NCI-H460 (cell line): ENCODE measurements around the gene PLBD2. TPM values are rescaled to one million over a fixed set of nuclear protein-coding genes. Genes with fewer than 3 reads are reported as not detected.

Experiments used
- DNase-seq: peaks from one replicate; pipeline ENCODE4 v3.0.0-alpha.2; 2016; ENCODE audit warnings: low read depth; ENCODE audit errors: extremely low read depth
- total RNA-seq: library from RNA; depleted of rRNA; stranded (reverse); fragments of >200 nt; shearing (Covaris generic); gene quantifications from 2 replicates; pipeline ENCODE4 v1.2.3, GENCODE V29; 2014

The PLBD2 gene
- total RNA-seq, 1 experiment from 2014 or later: 13.0 TPM

DNA sequence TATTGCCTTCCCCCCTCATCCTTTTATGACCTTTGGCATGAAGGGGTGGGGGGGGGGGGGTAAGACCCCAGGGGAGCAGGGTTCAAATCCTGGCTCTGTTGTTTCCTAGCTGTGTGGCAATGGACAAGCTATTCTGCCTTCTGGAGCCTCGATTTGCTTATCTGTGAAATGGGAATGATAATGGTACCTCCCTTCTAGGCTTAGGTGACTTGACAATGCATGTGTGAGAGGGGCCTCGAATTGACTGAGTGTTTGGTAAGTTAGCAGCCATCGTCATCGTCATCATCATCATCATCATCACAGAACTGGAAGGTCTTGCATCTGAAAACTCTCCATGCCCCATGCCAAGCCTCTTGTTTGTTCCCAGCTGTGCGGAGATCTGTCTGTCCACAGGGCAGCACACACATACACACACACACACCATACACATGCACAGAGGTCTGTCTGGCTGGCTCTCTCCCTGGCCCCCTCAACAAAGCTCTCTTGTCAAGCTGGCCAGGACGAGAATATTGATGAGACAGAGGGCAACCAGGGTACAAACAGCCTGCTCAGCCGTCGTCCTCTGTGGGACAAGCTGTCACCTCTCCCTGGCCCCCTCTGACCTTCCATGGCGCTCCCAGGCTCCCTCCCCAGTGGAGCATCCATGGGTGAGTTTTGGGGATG is 51.2 kb downstream of the PLBD2 start:
- DNase-seq: no peak

DNA sequence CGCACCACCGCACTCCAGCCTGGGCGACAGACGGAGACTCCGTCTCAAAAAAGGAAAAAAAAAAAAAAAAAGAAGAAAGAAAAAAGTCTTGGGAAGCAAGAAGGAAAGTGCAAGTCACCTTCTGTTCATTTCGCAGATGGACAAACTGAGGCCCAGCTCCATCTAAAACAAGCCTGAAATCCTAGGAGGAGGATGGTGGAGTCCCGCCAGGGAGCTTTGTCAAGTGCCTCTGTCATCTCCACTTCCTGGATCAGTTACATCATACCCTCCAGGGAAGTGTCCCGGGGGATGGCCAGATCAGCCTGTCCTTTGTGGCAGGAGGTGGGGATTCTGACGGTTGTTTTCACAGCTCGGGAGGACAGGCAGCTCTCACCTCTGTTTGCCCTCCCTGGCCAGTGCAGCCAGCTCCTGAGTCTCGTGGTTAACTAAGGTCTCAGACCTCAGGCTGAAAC is 55.1 kb downstream of the PLBD2 start:
- peak; percentile 25 for DNase-seq

DNA sequence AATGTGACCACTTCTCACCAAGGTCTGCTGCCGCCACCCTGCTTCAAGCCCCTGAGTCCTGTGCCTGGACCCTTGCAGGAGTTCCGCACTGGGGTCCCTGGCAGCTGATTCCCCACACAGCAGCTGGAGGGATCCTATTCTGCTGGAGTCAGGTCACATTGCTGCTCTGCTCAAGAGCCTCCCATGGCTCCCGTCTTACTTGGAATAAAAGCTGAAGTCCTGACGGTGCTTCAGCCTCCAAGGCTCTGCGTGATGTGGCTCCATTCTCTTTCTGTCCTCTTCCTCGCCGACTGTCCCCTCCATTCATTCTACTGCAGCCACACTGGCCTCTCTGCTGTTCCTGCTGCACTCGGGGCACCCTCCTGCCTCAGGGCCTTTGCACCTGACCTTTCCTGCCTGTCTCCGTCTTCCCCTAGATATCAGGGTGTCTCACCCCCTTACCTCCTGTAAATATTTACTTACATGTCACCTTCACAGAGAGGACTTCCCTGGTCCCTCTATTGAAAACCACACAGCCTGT is 56.2 kb downstream of the PLBD2 start:
- no peak for DNase-seq

DNA sequence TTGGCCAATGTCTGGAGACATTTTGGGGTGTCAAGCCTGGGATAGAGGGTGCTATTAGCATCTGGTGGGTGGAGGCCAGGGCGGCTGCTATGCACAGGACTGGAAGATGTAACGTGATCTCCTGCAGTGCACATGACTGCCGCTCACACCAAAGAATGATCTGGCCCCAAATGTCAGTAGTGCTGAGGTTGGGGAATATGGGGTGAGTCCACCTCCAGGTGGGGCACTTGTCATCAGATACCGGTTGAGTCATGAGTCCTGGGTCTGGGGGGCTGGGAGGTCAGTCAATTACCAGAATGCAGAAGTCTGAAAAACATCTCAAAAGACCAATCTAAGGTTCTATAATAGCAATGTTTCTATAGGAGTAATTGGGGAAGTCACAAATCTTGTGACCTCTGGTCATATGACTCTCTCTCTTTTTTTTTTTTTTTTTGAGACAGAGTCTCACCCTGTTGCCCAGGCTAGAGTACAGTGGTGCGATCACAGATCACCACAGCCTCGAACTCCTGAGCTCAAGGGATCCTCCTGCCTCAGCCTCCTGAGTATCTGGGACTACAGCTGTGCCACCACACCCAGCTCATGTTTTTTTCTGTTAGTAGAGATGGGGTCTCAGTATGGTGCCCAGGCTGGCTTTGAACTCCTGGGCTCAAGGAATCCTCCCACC is 57.8 kb downstream of the PLBD2 start:
- DNase-seq: no peak

DNA sequence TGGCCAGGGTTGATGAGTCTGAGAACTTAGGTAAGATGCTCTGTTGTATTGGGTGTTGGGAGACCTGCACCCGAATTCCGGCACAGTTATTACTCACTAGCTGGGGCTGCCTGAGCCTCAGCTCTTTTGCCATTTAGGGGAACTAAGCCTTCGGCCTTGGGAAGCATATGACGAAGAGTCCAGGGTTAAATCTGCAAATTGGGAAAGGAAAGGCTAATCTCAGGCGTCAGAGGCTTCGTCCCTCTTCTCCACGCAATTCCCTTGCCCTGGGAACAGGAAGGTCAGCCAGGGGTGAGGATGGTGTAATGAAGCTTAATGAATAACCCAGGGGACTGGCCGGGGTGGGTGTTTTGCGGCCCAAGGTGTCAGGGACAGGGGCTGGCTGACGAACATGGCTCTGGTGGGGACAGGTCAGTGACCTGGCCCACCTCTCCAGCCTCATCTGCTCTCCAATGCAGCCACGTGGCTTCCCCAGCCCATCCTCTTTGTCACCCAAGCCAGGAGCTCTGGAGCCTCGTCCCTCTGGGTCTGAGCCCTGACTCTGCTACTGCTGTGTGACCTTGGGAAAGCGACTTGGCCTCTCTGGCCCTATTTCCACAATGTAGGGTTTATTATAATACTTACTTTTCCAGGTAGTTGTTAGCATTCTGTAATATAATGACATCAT is 60.0 kb downstream of the PLBD2 start:
- no peak for DNase-seq

DNA sequence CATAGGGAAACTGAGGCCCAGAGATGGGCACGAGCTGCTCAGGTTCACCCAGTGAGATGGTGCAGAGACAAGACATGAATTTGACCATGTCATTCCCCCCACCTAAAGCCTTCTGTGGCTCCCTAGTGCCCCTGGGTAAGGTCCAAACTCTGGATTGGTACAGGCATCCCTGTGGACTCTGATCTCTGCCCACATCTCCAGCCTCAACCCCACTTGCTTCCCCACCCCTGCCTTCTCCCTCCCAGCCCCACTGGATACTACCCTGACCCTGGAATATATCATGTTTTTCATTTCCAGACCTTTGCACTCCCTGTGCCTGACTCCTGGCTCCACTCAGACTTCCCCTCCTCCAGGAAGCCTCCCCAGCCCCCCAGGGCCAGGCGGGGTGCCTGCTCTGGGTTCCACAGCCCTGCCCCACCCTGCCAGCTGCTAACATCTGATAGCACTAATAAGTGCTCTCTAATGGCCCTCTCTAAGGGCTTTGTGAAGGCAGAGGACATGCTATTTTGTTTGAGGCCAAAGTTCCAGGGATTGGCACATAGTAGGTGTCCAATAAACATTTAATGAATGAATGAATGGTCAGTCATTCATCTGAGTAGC is 62.7 kb downstream of the PLBD2 start:
- no peak for DNase-seq

DNA sequence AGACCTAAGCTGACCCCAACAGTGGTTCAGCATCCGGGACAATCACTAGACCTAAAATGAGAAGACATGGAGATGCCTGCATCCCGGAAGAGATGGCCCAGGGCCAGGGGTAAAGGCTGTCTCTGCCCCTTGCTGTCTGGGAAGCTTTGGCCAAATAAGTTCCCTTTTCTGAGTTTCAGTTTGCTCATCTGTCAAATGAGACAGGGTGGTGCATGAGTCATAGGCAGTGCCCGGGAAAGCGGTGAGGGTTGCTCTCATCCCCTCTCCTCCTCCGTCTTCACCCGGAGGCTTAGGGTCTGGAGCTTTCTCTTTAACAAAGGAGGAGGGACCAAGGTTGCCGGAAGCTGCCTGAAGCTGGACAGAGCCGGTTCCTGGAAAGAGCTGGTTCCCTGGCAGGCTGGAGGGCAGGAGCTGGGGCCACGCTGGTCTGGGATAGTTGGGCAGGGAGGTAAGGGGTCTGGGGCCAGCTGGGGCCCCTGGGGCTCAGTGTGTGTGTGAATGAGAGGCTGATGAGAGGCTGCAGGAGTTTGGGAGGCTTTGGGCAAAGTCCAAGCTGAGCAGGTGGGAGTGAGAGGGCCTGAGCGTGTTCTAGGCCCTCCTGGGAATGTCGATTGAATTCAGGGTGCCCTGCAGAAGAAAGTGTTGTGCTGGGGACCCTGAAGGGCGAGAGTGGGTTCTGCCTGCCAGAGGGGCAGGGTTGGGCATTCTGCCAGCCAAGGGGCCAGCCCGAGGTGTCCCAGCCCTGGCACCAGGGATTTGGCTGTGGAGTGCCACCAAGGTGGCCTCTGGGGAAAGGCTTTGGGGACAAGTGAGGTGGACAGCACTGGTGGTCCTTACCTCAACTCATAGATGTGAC is 63.9 kb downstream of the PLBD2 start, which contains the start of gene SDSL:
Gene SDSL (plus strand): TSS at position 351 of the 856 bp plus-strand sequence. CDS start 5,603 bp downstream, outside the sequence.
- DNase-seq: peak; percentile 43

DNA sequence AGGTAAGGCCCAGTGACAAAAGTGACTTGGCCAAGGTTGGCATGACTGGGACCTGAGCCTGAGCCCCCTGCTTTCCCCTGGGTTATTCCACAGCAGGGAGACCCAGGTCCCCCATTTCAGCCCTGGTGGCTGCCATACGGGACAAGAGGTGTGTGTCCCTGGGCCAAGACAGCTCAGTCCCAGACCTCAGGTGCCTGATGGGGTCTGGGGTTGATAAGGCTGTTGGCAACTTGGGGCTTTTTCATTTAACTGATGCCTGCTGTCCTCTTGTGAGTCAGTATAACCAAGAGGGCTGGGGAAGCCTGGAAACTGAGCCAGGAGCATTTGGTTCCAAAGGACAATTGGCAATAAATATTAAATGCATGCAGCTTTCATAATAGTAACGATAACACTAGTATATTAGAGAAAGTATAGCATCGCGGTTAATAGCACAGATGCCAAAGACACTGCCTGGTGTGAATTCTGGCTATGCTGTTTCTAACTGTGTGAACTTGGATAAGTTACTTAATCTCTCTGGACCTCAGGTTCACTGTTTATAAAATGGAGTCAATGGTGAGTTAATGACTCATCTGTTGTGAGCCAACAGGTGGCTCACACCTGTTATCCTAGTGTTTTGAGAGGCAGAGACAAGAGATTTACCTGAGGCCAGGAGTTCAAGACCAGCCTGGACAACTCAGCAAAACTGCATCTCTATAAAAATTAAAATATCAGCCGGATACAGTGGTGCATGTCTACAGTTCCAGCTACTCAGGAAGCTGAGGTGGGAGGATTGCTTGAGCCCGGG is 64.7 kb downstream of the PLBD2 start:
- DNase-seq: no peak

DNA sequence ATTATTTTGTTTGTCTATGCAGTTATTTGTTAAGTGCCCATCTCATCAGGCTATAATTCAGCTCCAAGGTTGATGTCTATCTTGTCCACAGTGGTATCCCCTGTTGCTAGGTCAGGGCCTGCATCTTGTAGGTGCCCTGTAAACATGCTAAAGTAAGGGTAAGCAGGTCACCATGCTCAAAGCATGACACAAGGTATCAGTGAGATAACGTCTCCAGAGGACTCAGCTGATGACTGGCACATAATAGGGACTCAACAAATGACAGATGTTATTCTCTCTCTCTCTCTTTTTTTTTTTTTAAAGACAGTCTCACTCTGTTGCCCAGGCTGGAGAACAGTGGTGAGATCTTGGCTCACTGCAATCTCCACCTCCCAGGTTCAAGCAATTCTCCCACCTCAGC is 66.1 kb downstream of the PLBD2 start:
- DNase-seq: no peak

DNA sequence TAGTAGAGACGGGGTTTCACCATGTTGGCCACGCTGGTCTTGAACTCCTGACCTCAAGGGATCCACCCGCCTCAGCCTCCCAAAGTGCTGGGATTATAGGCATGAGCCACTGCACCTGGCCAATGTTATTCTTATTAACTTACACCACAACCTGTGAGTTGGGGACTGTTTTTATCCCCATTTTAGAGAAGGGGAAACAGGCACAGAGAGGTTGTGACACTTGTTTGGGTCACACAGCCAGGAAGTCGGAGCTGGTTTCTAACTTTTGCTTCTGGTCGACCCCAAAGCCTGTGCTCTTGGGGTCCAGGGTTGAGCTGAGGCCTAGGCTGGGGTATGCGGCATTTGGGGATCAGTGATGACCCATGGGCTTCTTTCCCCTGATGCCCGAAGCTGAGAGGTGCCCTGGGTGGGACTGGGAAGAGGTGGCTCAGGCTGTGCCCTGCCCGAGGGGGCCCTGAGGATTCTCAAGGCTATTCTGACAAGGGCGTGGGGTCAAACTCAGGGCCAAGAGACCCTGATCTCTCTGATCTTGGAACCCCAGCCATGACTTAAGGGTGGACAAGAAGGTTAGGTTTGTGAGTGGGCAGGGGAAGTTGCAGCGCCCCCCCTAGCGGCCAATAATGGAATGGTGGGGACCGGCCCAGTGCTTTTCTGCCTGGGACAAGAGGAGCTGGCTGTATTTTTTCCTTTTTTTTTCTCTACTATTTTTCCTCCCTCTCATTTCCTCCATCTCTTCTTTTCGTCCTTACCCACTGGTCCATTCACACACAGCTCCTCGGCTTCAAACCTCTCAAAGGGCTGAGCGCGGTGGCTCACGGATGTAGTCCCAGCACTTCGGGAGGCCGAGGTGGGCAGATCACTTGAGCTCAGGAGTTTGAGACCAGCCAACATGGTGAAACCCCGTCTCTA is 66.8 kb downstream of the PLBD2 start:
- DNase-seq: peak; percentile 37

DNA sequence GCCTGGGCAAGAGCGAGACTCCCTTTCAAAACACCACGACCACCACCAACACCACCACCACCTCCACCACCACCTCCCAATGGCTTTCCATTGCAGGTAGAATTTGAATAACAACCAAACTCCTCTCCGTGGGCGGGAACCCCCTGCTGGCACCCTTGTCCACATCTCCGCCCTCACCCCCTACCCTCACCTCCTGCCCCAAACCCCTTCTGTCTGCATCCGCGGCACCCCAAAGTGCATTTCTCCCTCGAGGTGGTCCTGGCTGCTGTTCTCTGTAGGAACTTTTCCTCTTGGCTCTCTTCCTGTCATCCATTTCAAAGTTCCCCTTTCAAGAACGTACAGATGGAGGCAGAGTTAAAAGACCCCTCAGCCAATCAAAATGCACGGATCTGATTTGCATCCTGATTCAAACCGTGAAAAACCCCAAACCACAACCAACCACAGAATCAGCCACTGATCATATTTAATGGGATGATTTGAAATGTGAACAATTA is 67.6 kb downstream of the PLBD2 start:
- no peak for DNase-seq

DNA sequence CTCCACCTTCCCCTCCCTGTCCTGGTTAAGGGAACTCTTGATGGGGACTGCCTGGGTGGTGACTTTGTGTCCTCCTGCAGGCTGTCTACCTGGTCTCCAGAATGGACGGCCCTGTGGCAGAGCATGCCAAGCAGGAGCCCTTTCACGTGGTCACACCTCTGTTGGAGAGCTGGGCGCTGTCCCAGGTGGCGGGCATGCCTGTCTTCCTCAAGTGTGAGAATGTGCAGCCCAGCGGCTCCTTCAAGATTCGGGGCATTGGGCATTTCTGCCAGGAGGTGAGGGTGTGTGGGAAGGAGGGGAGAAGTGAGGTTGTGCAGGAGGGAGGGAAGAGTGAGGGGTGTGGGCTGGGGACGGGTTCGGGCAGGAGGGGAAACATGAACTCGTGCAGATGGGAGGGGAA is 69.5 kb downstream of the PLBD2 start:
- no peak for DNase-seq

DNA sequence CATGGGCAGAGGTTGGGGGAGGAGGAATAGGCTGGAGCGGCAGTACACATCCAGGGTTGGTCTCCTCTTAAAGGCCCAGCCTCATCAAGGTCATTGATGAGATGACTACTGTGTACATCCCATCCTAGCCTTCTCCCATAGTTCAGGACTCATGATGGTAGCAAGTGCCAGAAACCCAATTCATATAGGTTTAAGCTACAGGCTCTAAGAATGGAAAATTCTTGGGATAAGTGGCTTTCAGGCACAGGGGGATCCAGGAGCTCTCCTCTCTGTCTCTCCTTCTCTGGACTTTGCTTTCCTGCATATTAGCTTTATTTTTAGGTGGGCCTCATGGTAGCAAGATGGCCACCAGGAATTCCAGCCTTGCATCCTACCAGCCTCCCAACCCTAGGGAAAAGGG is 70.1 kb downstream of the PLBD2 start:
- no peak for DNase-seq

DNA sequence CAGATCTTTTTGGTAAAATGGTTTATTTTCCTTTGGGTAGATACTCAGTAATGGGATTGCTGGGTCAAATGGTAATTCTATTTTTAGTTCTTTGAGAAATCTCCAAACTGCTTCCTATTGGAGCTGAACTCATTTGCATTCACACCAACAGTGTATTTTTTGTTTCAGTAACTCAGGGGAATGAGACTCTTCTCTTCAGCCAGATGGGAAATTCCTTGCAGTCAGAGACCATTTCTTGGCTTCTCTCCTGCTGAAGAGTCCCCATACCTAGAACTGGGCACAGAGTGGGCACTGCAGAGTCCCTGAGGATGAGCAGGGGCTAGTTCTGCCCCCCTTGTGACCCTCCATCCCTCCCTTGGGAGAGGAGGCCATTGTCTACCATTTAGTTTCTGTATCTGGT is 74.6 kb downstream of the PLBD2 start:
- no peak for DNase-seq

DNA sequence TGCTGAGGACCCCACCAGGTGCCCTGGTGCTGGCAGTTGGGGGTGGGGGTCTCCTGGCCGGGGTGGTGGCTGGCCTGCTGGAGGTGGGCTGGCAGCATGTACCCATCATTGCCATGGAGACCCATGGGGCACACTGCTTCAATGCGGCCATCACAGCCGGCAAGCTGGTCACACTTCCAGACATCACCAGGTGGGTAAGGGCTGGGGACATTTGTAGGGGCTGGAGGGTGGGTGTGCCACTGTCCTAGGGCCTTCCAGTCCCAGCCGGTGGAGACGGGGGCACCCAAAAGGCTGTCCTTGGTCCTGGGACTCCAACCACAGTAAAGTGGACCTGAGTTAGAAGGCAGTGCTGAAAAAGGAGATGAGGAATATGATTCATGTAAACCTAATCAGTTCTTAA is 77.0 kb downstream of the PLBD2 start:
- no peak for DNase-seq

DNA sequence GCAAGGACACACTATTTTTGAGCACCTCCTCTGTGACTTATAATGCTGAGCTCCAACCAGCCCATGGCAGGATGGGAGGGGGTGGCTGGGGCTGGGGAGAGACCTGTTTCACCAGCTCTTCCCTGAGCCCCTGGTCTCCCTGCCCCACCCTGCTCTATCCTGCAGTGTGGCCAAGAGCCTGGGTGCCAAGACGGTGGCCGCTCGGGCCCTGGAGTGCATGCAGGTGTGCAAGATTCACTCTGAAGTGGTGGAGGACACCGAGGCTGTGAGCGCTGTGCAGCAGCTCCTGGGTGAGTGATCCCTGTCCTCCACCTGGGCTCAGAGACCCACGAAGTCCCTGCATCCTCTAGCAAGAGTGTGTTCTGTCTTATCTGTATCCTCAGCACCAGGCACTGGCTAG is 78.2 kb downstream of the PLBD2 start:
- no peak for DNase-seq

DNA sequence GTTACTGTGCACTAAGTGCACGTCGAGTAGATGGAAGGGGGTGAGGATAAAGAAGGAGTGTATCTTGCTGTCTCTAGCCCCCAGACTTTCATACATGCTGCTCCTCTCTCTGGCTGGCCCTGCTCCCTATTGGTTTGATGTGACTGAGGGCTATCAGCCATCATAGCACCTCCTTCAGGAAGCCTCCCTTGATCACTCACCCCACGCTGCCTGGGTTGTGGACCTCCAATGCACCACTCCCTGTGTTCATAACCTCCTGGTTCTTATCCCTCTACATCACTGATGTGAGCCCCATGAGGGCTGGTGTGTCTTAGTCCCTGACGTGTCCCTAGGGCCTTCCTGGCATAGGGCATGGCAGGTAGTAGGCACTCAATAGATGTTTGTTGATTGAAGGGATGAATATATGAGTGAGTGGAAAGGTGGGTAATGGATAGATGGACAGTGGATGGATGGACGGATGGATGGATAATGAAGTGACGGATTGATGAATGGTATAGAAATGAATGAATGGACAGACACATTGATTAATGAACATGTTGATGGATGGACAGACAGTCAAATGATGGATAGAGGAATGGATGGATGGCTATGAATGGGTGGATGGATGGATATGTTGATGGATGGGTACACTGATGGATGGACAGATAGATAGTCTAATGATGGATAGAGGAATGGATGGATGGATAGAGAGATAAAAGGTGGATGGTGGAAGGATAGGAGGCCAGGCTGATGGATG is 78.8 kb downstream of the PLBD2 start:
- DNase-seq: no peak

DNA sequence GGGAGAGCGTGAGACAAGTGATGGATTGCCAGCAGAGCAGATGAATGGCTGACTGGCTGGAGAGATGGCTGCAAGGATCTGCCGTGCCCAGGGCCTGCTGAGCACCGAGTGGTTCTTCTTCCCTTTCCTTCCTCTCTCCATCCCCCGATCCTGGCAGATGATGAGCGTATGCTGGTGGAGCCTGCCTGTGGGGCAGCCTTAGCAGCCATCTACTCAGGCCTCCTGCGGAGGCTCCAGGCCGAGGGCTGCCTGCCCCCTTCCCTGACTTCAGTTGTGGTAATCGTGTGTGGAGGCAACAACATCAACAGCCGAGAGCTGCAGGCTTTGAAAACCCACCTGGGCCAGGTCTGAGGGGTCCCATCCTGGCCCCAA is 79.3 kb downstream of the PLBD2 start:
- no peak for DNase-seq
